Stimulated activated CD8-positive, alpha-beta memory T cell treated with anti-CD3 and anti-CD28 coated beads, Interleukin-7, amount 100 ng/mL, for 4 hours (primary cell): ENCODE data around the gene SIGLEC11.
"Not testable (repeated sequence)": the region's sequence is repeated elsewhere in the genome, so short reads cannot be mapped to it uniquely, and the experiment has no call there.

Source experiments
- DNase-seq, 2 donors: peaks; one replicate each; pipeline ENCODE4 v3.0.0-alpha.2; 2020; ENCODE audit warnings: low read depth in 2 of 2

SIGLEC11 gene

GRCh38 chr19:49960980-49961379 is at the start of gene SIGLEC11:
Gene SIGLEC11 (minus strand): TSS chr19:49961172. CDS start chr19:49961081, 91 bp downstream.
- not testable (repeated sequence) for DNase-seq

- no peak for DNase-seq
These were observed 47.6 kb upstream of the SIGLEC11 start for GRCh38 chr19:50008532-50008931.

GRCh38 chr19:50007947-50008346 is 47.0 kb upstream of the SIGLEC11 start:
- DNase-seq: no peak

- DNase-seq: no peak
These were observed 46.2 kb upstream of the SIGLEC11 start for GRCh38 chr19:50007170-50007569.

GRCh38 chr19:50005428-50005827 is 44.5 kb upstream of the SIGLEC11 start:
- no peak for DNase-seq

- DNase-seq: peak; percentile 27 to 28
These were observed 42.9 kb upstream of the SIGLEC11 start for GRCh38 chr19:50003810-50004419.

- DNase-seq: peak; percentile 6 to 27
These were observed 42.3 kb upstream of the SIGLEC11 start for GRCh38 chr19:50003254-50003788.

GRCh38 chr19:50002386-50002960 is 41.5 kb upstream of the SIGLEC11 start:
- no peak for DNase-seq

GRCh38 chr19:50001775-50002174 is 40.8 kb upstream of the SIGLEC11 start:
- no peak for DNase-seq

GRCh38 chr19:50000841-50001557 is 40.0 kb upstream of the SIGLEC11 start:
- DNase-seq: no peak

GRCh38 chr19:50000038-50000840 is 39.3 kb upstream of the SIGLEC11 start:
- no peak for DNase-seq

GRCh38 chr19:49999371-50000010 is 38.5 kb upstream of the SIGLEC11 start:
- no peak for DNase-seq

GRCh38 chr19:49997709-49998108 is 36.7 kb upstream of the SIGLEC11 start:
- no peak for DNase-seq

GRCh38 chr19:49988433-49988832 is 27.5 kb upstream of the SIGLEC11 start:
- DNase-seq: no peak

GRCh38 chr19:49988007-49988406 is 27.0 kb upstream of the SIGLEC11 start:
- no peak for DNase-seq

GRCh38 chr19:49987159-49987698 is 26.3 kb upstream of the SIGLEC11 start:
- peak; percentile 28 to 43 for DNase-seq

- DNase-seq: no peak
These were observed 25.4 kb upstream of the SIGLEC11 start for GRCh38 chr19:49986354-49986753.

GRCh38 chr19:49985871-49986270 is 24.9 kb upstream of the SIGLEC11 start:
- DNase-seq: no peak

- no peak for DNase-seq
These were observed 23.5 kb upstream of the SIGLEC11 start for GRCh38 chr19:49984491-49984890.

- DNase-seq: peak; percentile 55 to 67
These were observed 22.8 kb upstream of the SIGLEC11 start for GRCh38 chr19:49983645-49984229.
